Subcutaneous abdominal adipose tissue (tissue), 5 donors: ENCODE measurements around the gene NEDD4.
"Not testable (repeated sequence)": the region's sequence is repeated elsewhere in the genome, so short reads cannot be mapped to it uniquely, and the experiment has no call there.

Source experiments
- H3K27ac ChIP-seq: one replicate; pipeline ENCODE4 v1.7.0; 2013; ENCODE audit warnings: low read depth, mild to moderate bottlenecking, inconsistent platforms, low read length, moderate library complexity
- H3K27me3 ChIP-seq, 5 donors: one replicate each; pipeline ENCODE4 v1.7.0; 2013; ENCODE audit warnings: low read length in 5 of 5, inconsistent platforms in 1 of 5; ENCODE audit not compliant: control insufficient read depth in 5 of 5, insufficient read depth in 4 of 5
- H3K36me3 ChIP-seq, 5 donors: one replicate each; pipeline ENCODE4 v1.7.0; 2013; ENCODE audit warnings: low read length in 5 of 5; ENCODE audit not compliant: control insufficient read depth in 5 of 5, insufficient read depth in 5 of 5
- H3K4me1 ChIP-seq, 5 donors: one replicate each; pipeline ENCODE4 v1.7.0; 2013; ENCODE audit warnings: low read length in 5 of 5, mild to moderate bottlenecking in 3 of 5, moderate library complexity in 1 of 5; ENCODE audit not compliant: control insufficient read depth in 5 of 5, insufficient read depth in 5 of 5
- H3K4me3 ChIP-seq, 5 donors: one replicate each; pipeline ENCODE4 v1.7.0; 2013; ENCODE audit warnings: low read length in 5 of 5, low read depth in 1 of 5
- H3K9ac ChIP-seq, 5 donors: one replicate each; pipeline ENCODE4 v1.7.0; 2013; ENCODE audit warnings: low read length in 5 of 5, mild to moderate bottlenecking in 4 of 5, moderate library complexity in 3 of 5
- H3K9me3 ChIP-seq, 5 donors: one replicate each; pipeline ENCODE4 v1.7.0; 2013; ENCODE audit warnings: low read length in 5 of 5; ENCODE audit not compliant: control insufficient read depth in 5 of 5
- donor health status: healthy.
- donor health status: healthy.
- donor health status: healthy.
- donor health status: healthy.
- donor health status: healthy.

Gene NEDD4

GRCh38 chr15:55823191-55823670, 170.2 kb downstream of the NEDD4 start:
- Histone ChIP-seq H3K4me1 (peaks cover 0 to 17% (median 13%) of the 10 kb centered on the region in 5 donors), H3K9ac (no peak overlapping the region), H3K36me3 (peaks cover 0 to 2% (median 0%) of the 10 kb centered on the region in 5 donors), H3K4me3 (peak overlapping the region in 1 of 5 donors; percentile 22), H3K27me3 (no peaks in the 10 kb centered on the region), H3K9me3 (no peaks in the 10 kb centered on the region), H3K27ac (peak overlapping the region; percentile 28)

GRCh38 chr15:55821740-55822139, 171.7 kb downstream of the NEDD4 start:
- H3K36me3 ChIP-seq, H3K9ac ChIP-seq, H3K27ac ChIP-seq, H3K9me3 ChIP-seq, H3K4me3 ChIP-seq, H3K27me3 ChIP-seq: not testable (repeated sequence)
- H3K4me1 ChIP-seq = peaks cover 0 to 17% (median 13%) of the 10 kb centered on the region in 5 donors

- Histone ChIP-seq H3K4me1 (peaks cover 0 to 17% (median 13%) of the 10 kb centered on the region in 5 donors), H3K36me3 (no peaks in the 10 kb centered on the region), H3K4me3 (no peak overlapping the region), H3K27me3 (no peaks in the 10 kb centered on the region), H3K27ac (no peak overlapping the region), H3K9ac (no peak overlapping the region), H3K9me3 (no peaks in the 10 kb centered on the region)
Observed at GRCh38 chr15:55820043-55820442, 173.4 kb downstream of the NEDD4 start.

GRCh38 chr15:55819397-55820034, 173.9 kb downstream of the NEDD4 start:
- Histone ChIP-seq H3K36me3 (no peaks in the 10 kb centered on the region), H3K9me3 (no peaks in the 10 kb centered on the region), H3K27me3 (no peaks in the 10 kb centered on the region), H3K4me3 (no peak overlapping the region), H3K9ac (no peak overlapping the region), H3K27ac (no peak overlapping the region), H3K4me1 (peaks cover 0 to 17% (median 13%) of the 10 kb centered on the region in 5 donors)

GRCh38 chr15:55816017-55816416, 177.4 kb downstream of the NEDD4 start:
- Histone ChIP-seq H3K27ac (no peak overlapping the region), H3K9me3 (no peaks in the 10 kb centered on the region), H3K4me1 (no peaks in the 10 kb centered on the region), H3K36me3 (no peaks in the 10 kb centered on the region), H3K4me3 (no peak overlapping the region), H3K9ac (no peak overlapping the region), H3K27me3 (no peaks in the 10 kb centered on the region)

GRCh38 chr15:55802600-55803376, 190.6 kb downstream of the NEDD4 start:
- H3K36me3 ChIP-seq = no peaks in the 10 kb centered on the region
- no peak overlapping the region for H3K27ac ChIP-seq
- no peaks in the 10 kb centered on the region for H3K9me3 ChIP-seq
- no peak overlapping the region for H3K9ac ChIP-seq
- peaks cover 0 to 5% (median 5%) of the 10 kb centered on the region in 5 donors for H3K27me3 ChIP-seq
- no peaks in the 10 kb centered on the region for H3K4me1 ChIP-seq
- H3K4me3 ChIP-seq = no peak overlapping the region

- Histone ChIP-seq H3K36me3 (no peaks in the 10 kb centered on the region), H3K9me3 (no peaks in the 10 kb centered on the region), H3K4me1 (no peaks in the 10 kb centered on the region), H3K9ac (no peak overlapping the region), H3K27me3 (peaks cover 0 to 6% (median 5%) of the 10 kb centered on the region in 5 donors), H3K4me3 (peak overlapping the region in 1 of 5 donors; percentile 8), H3K27ac (no peak overlapping the region)
Observed at GRCh38 chr15:55800216-55800615, 193.2 kb downstream of the NEDD4 start.

- Histone ChIP-seq H3K27ac (no peak overlapping the region), H3K4me3 (peak overlapping the region in 1 of 5 donors; percentile 8), H3K9ac (no peak overlapping the region), H3K4me1 (no peaks in the 10 kb centered on the region), H3K36me3 (no peaks in the 10 kb centered on the region), H3K27me3 (peaks cover 0 to 12% (median 5%) of the 10 kb centered on the region in 5 donors), H3K9me3 (no peaks in the 10 kb centered on the region)
Observed at GRCh38 chr15:55799291-55800212, 193.9 kb downstream of the NEDD4 start.

- Histone ChIP-seq H3K36me3 (no peaks in the 10 kb centered on the region), H3K27ac (no peak overlapping the region), H3K4me3 (no peak overlapping the region), H3K4me1 (no peaks in the 10 kb centered on the region), H3K9ac (no peak overlapping the region), H3K27me3 (peaks cover 0 to 7% (median 0%) of the 10 kb centered on the region in 5 donors), H3K9me3 (no peaks in the 10 kb centered on the region)
Observed at GRCh38 chr15:55796321-55796965, 197.0 kb downstream of the NEDD4 start.
